Activated CD8-positive, alpha-beta T cell treated with anti-CD3 and anti-CD28 coated beads, Interleukin-2, amount 10 ng/mL, durations not matched to agents 7 days and 5 days (primary cell): ENCODE results near the gene ADAMTSL3. TPM values are rescaled to one million over a fixed set of nuclear protein-coding genes. Genes with fewer than 3 reads are reported as not detected.

Experiments
- ATAC-seq: fragments of 150-1000 bp; cut with Tn5 transposase; one replicate; pipeline ENCODE4 v1.10.0; 2021; ENCODE audit warnings: moderate library complexity
- CTCF ChIA-PET: fragments of 350-600 bp; sonication (Branson Sonifier 250); formaldehyde crosslinking; loops from one replicate; lab custom pipeline; 2021; ENCODE audit warnings: antibody characterized with exemption; lab: Charles Lee
- POLR2A ChIA-PET: fragments of 350-600 bp; sonication (Branson Sonifier 250); formaldehyde crosslinking; loops from one replicate; lab custom pipeline; 2021; ENCODE audit warnings: antibody characterized with exemption; lab: Charles Lee
- DNase-seq: peaks from one replicate; pipeline ENCODE4 v3.0.0-alpha.2; 2020
- H3K27ac Mint-ChIP-seq: one replicate; pipeline ENCODE4 v1.8.0; 2021; ENCODE audit warnings: mild to moderate bottlenecking, mixed read lengths
- H3K27me3 Mint-ChIP-seq: one replicate; pipeline ENCODE4 v1.8.0; 2021; ENCODE audit warnings: low read depth, mixed read lengths
- H3K36me3 Mint-ChIP-seq: one replicate; pipeline ENCODE4 v1.8.0; 2021; ENCODE audit warnings: low read depth, mixed read lengths
- H3K4me1 Mint-ChIP-seq: one replicate; pipeline ENCODE4 v1.8.0; 2021; ENCODE audit warnings: low read depth, mixed read lengths
- H3K4me3 Mint-ChIP-seq: one replicate; pipeline ENCODE4 v1.8.0; 2021; ENCODE audit warnings: mild to moderate bottlenecking, mixed read lengths
- H3K9me3 Mint-ChIP-seq: one replicate; pipeline ENCODE4 v1.8.0; 2022; ENCODE audit warnings: mixed read lengths; ENCODE audit not compliant: insufficient read depth
- total RNA-seq, 2 experiments: library from RNA; stranded (reverse); gene quantifications; one replicate each; pipeline ENCODE4 v1.2.3, GENCODE V29; 2021

ADAMTSL3 gene
- total RNA-seq, 2 experiments from 2014 or later = not detected

- Mint-ChIP-seq H3K27ac (no peak overlapping the region), H3K4me1 (no peaks in the 10 kb centered on the region), H3K9me3 (no peaks in the 10 kb centered on the region), H3K36me3 (no peaks in the 10 kb centered on the region), H3K4me3 (no peak overlapping the region), H3K27me3 (no peaks in the 10 kb centered on the region)
- POLR2A ChIA-PET = no interaction called here
- DNase-seq (no peak), ATAC-seq (no peak)
- CTCF ChIA-PET = no interaction called here
These were observed 218.1 kb downstream of the ADAMTSL3 start for GRCh38 chr15:83871808-83872559.

GRCh38 chr15:83873966-83874365 is 220.0 kb downstream of the ADAMTSL3 start:
- Mint-ChIP-seq H3K4me1 (no peaks in the 10 kb centered on the region), H3K9me3 (no peaks in the 10 kb centered on the region), H3K27me3 (peaks cover 1% of the 10 kb centered on the region), H3K27ac (no peak overlapping the region), H3K36me3 (no peaks in the 10 kb centered on the region), H3K4me3 (no peak overlapping the region)
- CTCF ChIA-PET = no interaction called here
- DNase-seq (no peak), ATAC-seq (no peak)
- POLR2A ChIA-PET = interaction anchor here (0.6 kb wide), 1 partner anchor 230 kb away, joined by 3 read pairs; no protein-coding TSS in a partner anchor

- CTCF ChIA-PET = no interaction called here
- H3K27me3 Mint-ChIP-seq = peaks cover 4% of the 10 kb centered on the region
- POLR2A ChIA-PET = no interaction called here
These were observed 226.6 kb downstream of the ADAMTSL3 start for GRCh38 chr15:83880529-83880928.

GRCh38 chr15:83881156-83881555 is 227.2 kb downstream of the ADAMTSL3 start:
- no peaks in the 10 kb centered on the region for H3K9me3 Mint-ChIP-seq
- ATAC-seq = no peak
- H3K4me1 Mint-ChIP-seq = no peaks in the 10 kb centered on the region
- peaks cover 4% of the 10 kb centered on the region for H3K27me3 Mint-ChIP-seq
- no peaks in the 10 kb centered on the region for H3K36me3 Mint-ChIP-seq
- H3K27ac Mint-ChIP-seq = no peak overlapping the region
- ChIA-PET CTCF (no interaction called here), POLR2A (no interaction called here)
- DNase-seq = no peak
- H3K4me3 Mint-ChIP-seq = no peak overlapping the region

More at GRCh38 chr15:83880529-83880928, 226.6 kb downstream of the ADAMTSL3 start:
- H3K4me3 Mint-ChIP-seq = no peak overlapping the region
- no peaks in the 10 kb centered on the region for H3K9me3 Mint-ChIP-seq
- H3K36me3 Mint-ChIP-seq = no peaks in the 10 kb centered on the region
- no peak overlapping the region for H3K27ac Mint-ChIP-seq
- DNase-seq (no peak), ATAC-seq (no peak)
- H3K4me1 Mint-ChIP-seq = no peaks in the 10 kb centered on the region

GRCh38 chr15:83886321-83886720 is 232.4 kb downstream of the ADAMTSL3 start:
- Mint-ChIP-seq H3K4me1 (no peaks in the 10 kb centered on the region), H3K9me3 (no peaks in the 10 kb centered on the region), H3K27ac (no peak overlapping the region), H3K36me3 (no peaks in the 10 kb centered on the region), H3K4me3 (no peak overlapping the region), H3K27me3 (no peaks in the 10 kb centered on the region)
- DNase-seq = no peak
- ATAC-seq = no peak
- ChIA-PET CTCF (no interaction called here), POLR2A (no interaction called here)

- Mint-ChIP-seq H3K4me1 (no peaks in the 10 kb centered on the region), H3K27me3 (no peaks in the 10 kb centered on the region), H3K36me3 (no peaks in the 10 kb centered on the region), H3K27ac (no peak overlapping the region), H3K9me3 (no peaks in the 10 kb centered on the region), H3K4me3 (no peak overlapping the region)
- POLR2A ChIA-PET = no interaction called here
- DNase-seq (no peak), ATAC-seq (no peak)
- CTCF ChIA-PET = no interaction called here
These were observed 233.5 kb downstream of the ADAMTSL3 start for GRCh38 chr15:83887404-83887803.

- ATAC-seq (no peak), DNase-seq (no peak)
- Mint-ChIP-seq H3K9me3 (no peaks in the 10 kb centered on the region), H3K36me3 (no peaks in the 10 kb centered on the region), H3K27ac (no peak overlapping the region), H3K4me3 (no peak overlapping the region), H3K27me3 (no peaks in the 10 kb centered on the region), H3K4me1 (no peaks in the 10 kb centered on the region)
- ChIA-PET CTCF (no interaction called here), POLR2A (no interaction called here)
These were observed 234.0 kb downstream of the ADAMTSL3 start for GRCh38 chr15:83887961-83888360.

- no peaks in the 10 kb centered on the region for H3K9me3 Mint-ChIP-seq
- H3K4me1 Mint-ChIP-seq = no peaks in the 10 kb centered on the region
- ChIA-PET CTCF (interaction anchor here (1.2 kb wide), 1 partner anchor 29 kb away, joined by 4 read pairs; no protein-coding TSS in a partner anchor), POLR2A (no interaction called here)
- H3K36me3 Mint-ChIP-seq = no peaks in the 10 kb centered on the region
- H3K27me3 Mint-ChIP-seq = no peaks in the 10 kb centered on the region
- no peak overlapping the region for H3K4me3 Mint-ChIP-seq
- no peak for DNase-seq
- no peak for ATAC-seq
- no peak overlapping the region for H3K27ac Mint-ChIP-seq
These were observed 236.1 kb downstream of the ADAMTSL3 start for GRCh38 chr15:83889995-83890394.

- H3K9me3 Mint-ChIP-seq = no peaks in the 10 kb centered on the region
- H3K4me3 Mint-ChIP-seq = no peak overlapping the region
- POLR2A ChIA-PET = no interaction called here
- ATAC-seq (no peak), DNase-seq (no peak)
- CTCF ChIA-PET = interaction anchor here (1.2 kb wide), 1 partner anchor 28 kb away, joined by 4 read pairs; no protein-coding TSS in a partner anchor
- no peaks in the 10 kb centered on the region for H3K4me1 Mint-ChIP-seq
- no peaks in the 10 kb centered on the region for H3K36me3 Mint-ChIP-seq
- H3K27ac Mint-ChIP-seq = no peak overlapping the region
- no peaks in the 10 kb centered on the region for H3K27me3 Mint-ChIP-seq
These were observed 236.7 kb downstream of the ADAMTSL3 start for GRCh38 chr15:83890587-83890986.

- ATAC-seq (no peak), DNase-seq (no peak)
- Mint-ChIP-seq H3K36me3 (no peaks in the 10 kb centered on the region), H3K27ac (no peak overlapping the region), H3K9me3 (no peaks in the 10 kb centered on the region), H3K4me3 (no peak overlapping the region), H3K4me1 (no peaks in the 10 kb centered on the region), H3K27me3 (no peaks in the 10 kb centered on the region)
- POLR2A ChIA-PET = no interaction called here
- CTCF ChIA-PET = no interaction called here
These were observed 238.6 kb downstream of the ADAMTSL3 start for GRCh38 chr15:83892498-83892897.

- Mint-ChIP-seq H3K36me3 (no peaks in the 10 kb centered on the region), H3K27ac (no peak overlapping the region), H3K27me3 (no peaks in the 10 kb centered on the region), H3K4me1 (no peaks in the 10 kb centered on the region), H3K9me3 (no peaks in the 10 kb centered on the region), H3K4me3 (no peak overlapping the region)
- DNase-seq = no peak
- no peak for ATAC-seq
- CTCF ChIA-PET = no interaction called here
- POLR2A ChIA-PET = no interaction called here
These were observed 239.4 kb downstream of the ADAMTSL3 start for GRCh38 chr15:83893308-83893707.

- Mint-ChIP-seq H3K27me3 (peaks cover 3% of the 10 kb centered on the region), H3K4me3 (no peak overlapping the region), H3K9me3 (no peaks in the 10 kb centered on the region), H3K27ac (no peak overlapping the region), H3K4me1 (no peaks in the 10 kb centered on the region), H3K36me3 (no peaks in the 10 kb centered on the region)
- POLR2A ChIA-PET = no interaction called here
- DNase-seq = no peak
- no peak for ATAC-seq
- CTCF ChIA-PET = no interaction called here
These were observed 243.1 kb downstream of the ADAMTSL3 start for GRCh38 chr15:83897037-83897436.
